Activated gamma-delta T cell (primary cell): ENCODE data around the gene GAL3ST2.
A peak's percentile ranks its signal among the peaks of the same experiment; 100 is the strongest.
"Not testable (repeated sequence)": the region's sequence is repeated elsewhere in the genome, so short reads cannot be mapped to it uniquely, and the experiment has no call there.

Experiments used
- DNase-seq: peaks from one replicate; lab custom pipeline; 2025; lab: John Stamatoyannopoulos, UW
- total RNA-seq, 2 donors: gene quantifications; one replicate each; lab custom pipeline; 2026; lab: John Stamatoyannopoulos, UW

Gene GAL3ST2
- total RNA-seq: 0.05 to 0.17 reads per million in 2 donors

DNA sequence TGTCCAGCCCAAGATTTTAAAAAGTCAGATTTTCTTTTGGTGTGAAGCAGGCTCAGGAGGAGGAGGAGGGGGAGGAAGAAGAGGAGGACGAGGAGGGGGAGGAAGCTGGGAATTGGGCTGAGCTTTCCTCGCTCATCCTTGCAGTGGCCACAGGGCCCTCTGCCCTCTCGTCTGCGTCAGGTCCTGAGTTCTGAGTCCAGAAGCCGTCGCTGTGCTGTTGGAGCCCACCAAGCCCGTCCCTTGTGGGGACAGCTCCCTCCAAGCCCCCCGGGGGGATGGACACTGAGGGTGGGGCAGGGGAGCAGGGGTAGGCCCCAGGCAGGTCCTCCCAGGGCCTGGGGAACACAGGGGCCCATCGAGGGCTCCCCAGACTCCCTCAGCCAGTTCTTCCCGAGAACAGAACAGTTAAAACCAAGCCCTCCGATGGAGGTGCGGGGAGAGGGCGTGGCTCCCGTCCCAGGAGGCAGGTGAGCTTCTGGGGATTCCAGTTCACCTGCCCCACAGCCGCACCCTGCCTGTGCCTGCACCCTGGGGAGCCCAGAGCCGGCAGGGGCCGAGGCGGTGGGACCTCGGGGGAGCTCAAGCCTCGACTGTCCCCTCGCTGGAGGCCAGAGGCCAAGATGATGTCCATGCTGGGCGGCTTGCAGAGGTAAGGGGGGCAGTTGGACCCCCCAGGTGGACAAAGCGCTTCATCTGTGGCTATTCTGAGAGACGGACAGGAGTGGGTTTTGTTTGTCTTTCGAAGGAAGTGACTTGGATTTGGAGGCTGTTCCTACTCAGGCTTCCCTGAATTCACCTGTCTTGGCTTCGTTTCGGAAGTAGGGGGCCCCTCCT, at the start of gene GAL3ST2:
Gene GAL3ST2, plus strand, starts transcription at position 487 of the 834 bp plus-strand sequence. Its CDS starts 134 bp downstream, at position 621.
- DNase-seq: no peak

- no peak for DNase-seq
These were observed 48.6 kb upstream of the GAL3ST2 start for GRCh38 chr2:241728000-241728399.

GRCh38 chr2:241728627-241729026, 48.0 kb upstream of the GAL3ST2 start:
- DNase-seq: no peak

GRCh38 chr2:241729868-241730267, 46.8 kb upstream of the GAL3ST2 start:
- DNase-seq: no peak

GRCh38 chr2:241730671-241731293, 45.8 kb upstream of the GAL3ST2 start:
- no peak for DNase-seq

DNA sequence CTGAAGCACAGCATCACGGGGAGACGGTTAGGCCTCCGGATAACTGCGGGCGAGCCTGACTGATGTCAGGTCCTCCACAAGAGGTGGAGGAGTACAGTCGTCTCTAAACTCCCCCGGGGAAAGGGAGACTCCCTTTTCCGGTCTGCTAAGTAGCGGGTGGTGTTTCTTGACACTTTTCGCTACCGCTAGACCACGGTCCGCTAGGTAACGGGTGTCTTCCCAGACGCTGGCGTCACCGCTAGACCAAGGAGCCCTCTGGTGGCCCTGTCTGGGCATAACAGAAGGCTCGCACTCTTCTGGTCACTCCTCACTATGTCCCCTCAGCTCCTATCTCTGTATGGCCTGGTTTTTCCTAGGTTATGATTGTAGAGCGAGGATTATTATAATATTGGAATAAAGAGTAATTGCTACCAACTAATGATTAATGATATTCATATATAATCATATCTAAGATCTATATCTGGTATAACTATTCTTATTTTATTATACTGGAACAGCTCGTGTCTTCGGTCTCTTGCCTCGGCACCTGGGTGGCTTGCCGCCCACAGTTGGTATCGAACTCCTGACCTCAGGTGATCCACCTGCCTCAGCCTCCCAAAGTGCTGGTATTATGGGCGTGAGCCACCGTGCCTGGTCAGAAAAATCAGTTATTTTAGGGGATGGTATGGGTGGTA, 44.0 kb upstream of the GAL3ST2 start:
- not testable (repeated sequence) for DNase-seq

DNA sequence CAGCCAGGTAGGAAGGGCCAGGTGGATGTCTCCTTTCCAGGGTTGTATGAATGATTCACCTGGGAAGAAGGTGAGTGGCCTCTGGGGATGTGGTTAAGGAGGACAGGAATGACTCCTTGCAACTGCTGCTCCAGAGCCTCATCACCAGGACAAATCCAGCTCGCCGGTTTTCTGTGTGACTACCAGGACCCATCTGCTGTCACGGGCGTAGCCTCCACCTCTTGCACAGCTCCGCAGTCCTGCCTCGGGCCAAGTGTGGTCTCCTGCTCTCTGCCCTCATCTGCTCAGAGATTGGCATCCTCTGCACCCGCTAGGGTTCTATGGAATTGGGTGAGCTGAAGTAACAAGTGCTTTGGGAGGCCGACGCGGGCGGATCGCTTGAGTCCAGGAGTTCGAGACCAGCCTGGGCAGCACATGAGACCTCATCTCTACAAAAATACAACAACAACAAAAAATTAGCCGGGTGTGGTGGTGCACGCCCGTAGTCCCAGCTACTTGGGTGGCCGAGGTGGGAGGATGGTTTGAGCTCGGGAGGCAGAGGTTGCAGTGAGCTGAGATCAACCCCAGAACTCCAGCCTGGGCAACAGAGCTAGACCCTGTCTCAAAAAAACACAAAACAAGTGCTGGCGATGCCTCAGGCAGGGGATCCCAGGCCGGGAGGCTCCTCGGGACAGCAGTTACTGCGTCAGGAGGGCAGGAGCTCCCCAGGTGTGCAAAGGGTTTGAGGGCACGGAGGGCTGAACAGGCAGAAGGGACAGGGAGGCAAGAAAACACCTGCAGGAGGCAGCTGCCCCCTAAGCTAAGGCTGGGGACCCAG, 43.0 kb upstream of the GAL3ST2 start:
- no peak for DNase-seq

- no peak for DNase-seq
These were observed 42.5 kb upstream of the GAL3ST2 start for GRCh38 chr2:241734208-241734466.

GRCh38 chr2:241734467-241735208, 42.0 kb upstream of the GAL3ST2 start, which contains the start of gene D2HGDH:
Gene D2HGDH, plus strand, starts transcription at chr2:241734630. Its CDS starts 595 bp downstream, at chr2:241735225.
- peak; percentile 91 for DNase-seq

DNA sequence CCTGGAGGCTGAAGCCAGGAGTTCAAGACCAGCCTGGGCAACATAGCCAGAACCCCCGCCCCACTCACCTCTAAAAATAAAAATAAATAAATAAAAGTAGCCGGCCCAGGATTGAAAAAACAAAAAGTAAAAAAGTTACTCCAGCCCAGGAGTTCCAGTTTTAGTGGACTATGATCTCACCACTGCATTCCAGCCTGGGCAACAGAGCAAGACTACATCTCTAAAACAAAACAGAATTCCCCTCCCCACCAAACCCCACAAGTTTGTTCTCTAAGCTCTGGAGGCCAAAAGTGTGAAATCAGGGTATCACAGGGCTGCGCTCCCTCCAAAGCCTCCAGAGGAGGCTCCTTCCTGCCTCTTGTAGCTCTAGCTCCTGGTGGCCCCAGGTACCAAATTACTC, 40.5 kb upstream of the GAL3ST2 start:
- no peak for DNase-seq

DNA sequence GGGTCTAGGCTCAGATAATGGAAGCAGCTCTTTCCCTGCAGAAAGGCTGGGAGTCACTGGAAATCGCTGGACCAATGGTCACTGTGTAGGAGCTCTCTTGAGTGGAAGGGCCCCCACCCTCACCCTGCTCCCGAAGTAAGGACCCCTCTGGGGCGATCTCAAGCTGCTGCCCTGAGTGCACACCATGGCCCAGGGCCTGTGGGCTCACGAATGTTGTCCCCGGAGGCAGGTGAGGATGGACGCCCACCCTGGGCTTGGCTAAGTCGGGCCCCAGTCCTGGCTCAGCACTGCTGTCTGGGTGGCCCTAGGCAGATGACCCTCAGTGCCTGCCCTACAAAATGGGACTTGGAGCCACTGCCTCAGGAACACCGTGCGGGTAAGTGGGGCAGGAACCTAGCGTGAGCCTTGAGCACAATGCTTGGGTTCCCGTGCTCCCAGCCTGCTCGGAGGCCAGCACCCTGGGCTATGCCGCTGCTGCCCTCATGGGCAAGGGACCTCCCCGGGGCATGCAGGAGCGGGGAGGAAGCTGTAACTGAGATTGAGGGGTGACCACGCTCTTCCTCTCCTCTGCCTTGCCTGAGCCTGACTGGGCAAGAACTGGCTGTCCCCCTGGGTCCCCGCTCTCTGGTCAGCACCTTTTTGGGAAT, 38.5 kb upstream of the GAL3ST2 start:
- DNase-seq: no peak

GRCh38 chr2:241739177-241739576, 37.4 kb upstream of the GAL3ST2 start:
- DNase-seq: no peak

DNA sequence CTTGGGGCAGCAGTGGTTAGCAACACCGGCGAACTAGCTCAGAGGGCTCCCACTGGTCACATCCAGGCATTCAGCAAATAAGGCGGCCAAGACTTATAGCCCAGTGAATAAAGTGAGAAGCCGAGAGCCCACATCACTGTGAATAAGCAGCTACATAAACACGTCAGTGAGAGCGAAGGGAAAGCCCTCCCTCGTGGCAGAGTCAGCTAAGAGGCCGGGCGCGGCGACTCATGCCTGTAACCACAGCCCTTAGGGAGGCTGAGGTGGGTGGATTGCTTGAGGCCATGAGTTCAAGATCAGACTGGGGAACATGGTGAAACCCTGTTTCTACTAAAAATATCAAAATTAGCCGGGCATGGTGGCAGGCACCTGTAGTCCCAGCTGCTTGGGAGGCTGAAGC, 37.0 kb upstream of the GAL3ST2 start:
- DNase-seq: no peak

GRCh38 chr2:241741016-241741415, 35.6 kb upstream of the GAL3ST2 start:
- peak; percentile 33 for DNase-seq

DNA sequence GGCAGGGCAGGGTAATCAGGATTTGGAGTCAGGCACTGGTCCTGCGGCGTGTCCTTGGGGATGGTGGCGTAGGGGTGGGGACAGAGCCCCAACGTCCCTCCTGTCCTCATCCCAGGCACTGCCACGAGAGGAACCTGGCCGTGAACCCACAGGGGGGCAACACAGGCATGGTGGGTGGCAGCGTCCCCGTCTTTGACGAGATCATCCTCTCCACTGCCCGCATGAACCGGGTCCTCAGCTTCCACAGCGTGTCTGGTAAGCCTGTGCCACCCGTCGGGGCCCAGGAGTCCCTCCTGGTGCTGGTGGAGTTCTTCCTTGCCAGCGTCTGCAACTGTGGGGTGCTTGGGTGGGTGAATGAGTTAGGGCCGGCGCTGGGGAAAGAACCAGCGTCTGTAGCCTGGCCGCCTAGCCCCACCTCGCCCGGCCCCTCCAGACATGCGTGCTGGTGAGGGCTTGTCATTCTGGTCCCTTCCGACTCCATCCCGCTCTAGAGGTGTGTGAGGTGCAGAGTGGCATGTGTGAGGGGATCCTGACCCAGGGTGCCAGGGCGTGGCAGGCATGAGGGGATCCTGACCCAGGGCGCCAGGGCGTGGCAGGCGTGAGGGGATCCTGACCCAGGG, 34.2 kb upstream of the GAL3ST2 start:
- no peak for DNase-seq

DNA sequence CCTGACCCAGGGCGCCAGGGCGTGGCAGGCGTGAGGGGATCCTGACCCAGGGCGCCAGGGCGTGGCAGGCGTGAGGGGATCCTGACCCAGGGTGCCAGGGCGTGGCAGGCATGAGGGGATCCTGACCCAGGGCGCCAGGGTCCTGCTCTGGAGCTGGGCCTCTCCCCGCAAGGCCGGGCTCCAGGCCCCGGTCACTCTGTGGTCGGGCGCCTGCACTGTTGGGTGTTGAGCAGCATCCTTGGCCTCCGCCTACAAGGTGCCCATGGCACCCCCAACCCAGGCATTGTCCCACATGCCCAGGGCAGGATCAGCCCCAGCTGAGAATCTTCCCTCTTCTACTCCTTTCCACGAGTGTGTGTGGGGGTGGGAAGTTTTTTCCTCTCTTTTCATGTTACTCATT, 33.6 kb upstream of the GAL3ST2 start:
- DNase-seq: not testable (repeated sequence)

GRCh38 chr2:241743620-241744019, 33.0 kb upstream of the GAL3ST2 start:
- no peak for DNase-seq

DNA sequence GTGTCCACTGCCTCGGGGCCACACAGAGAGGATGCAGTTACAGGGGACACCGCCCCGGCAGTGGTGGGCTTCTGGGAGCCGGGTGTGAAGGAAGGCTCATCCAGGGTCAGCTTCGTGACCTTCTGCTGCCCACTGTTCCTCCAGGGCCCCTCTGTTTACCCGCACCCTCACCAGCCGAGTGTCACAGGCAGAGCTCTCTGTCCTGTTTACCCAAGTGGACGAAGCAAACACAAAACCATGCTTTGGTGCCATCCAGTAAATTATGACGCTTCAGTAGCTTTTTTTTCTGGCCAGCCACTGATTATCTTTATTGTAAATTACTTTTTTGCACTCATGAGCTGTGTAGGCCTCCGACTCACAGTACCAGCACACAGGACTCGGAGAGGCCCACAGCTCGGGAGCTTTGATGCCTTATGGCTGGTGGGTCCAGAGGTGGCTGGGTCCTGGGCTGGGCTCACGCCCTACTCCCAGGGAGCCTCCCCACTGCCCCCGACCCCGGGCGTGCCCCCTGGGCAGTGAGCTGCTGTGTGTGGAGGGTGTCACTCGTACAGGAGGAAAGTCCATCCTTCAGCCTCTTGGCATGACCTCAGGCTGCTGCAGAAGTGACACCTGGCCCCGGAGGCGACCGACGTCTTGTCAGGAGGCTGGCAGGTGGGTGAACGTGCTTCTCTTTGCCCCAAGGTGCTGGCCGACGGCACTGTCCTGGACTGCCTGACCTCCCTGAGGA, 32.4 kb upstream of the GAL3ST2 start:
- no peak for DNase-seq

GRCh38 chr2:241745276-241745675, 31.3 kb upstream of the GAL3ST2 start:
- DNase-seq: no peak

DNA sequence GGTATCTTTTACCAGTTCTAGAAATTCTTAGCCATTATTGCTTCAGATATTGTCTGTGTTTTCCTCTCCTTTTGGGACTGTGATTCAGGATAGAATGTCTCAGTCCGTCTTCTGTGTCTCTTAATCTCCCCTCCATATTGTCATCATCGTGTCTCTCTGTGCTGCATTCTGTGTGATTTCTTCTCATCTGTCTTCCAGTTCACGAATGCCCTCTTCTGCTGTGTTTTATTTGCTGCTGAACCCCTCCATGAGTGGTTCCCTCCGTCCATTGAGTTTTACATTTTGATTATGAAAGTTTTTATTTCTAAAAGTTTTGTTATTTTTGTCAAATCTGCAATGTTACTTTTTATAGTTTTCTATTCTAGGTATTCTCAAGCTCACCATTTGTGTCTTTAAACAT, 30.5 kb upstream of the GAL3ST2 start:
- DNase-seq: no peak
